ENCODE data around the gene RAB3B.

GRCh38 chr1:51870603-51871350 lies 119.7 kb downstream of the RAB3B start:
- TF ChIP-seq POLR2AphosphoS5 (IDR thresholded peaks at IDR 0.05; ENCODE audit: low read depth, low read length) (no peak), POLR2A (IDR thresholded peaks at IDR 0.05; ENCODE audit: low read depth, low read length) (no peak), TAF1 (IDR thresholded peaks at IDR 0.05; ENCODE audit: borderline replicate concordance, low read depth, low read length) (no peak)

All from GM12892 (cell line).